HG03108 (cell line): ENCODE data around the gene AEBP2.
"Not testable (repeated sequence)": the region's sequence is repeated elsewhere in the genome, so short reads cannot be mapped to it uniquely, and the experiment has no call there.

ENCODE experiments used
- ATAC-seq: cut with Tn5 transposase; IDR thresholded peaks from one replicate; pipeline ENCODE4 v1.9.1; 2021; ENCODE audit warnings: moderate library complexity; ENCODE audit not compliant: unreplicated experiment

Gene AEBP2

GRCh38 chr12:19451196-19451595, 11.9 kb downstream of the AEBP2 start:
- no peak for ATAC-seq

GRCh38 chr12:19453961-19454360, 14.7 kb downstream of the AEBP2 start:
- ATAC-seq = no peak

GRCh38 chr12:19454837-19455236, 15.5 kb downstream of the AEBP2 start:
- no peak for ATAC-seq

GRCh38 chr12:19456176-19456575, 16.9 kb downstream of the AEBP2 start:
- no peak for ATAC-seq

GRCh38 chr12:19457561-19457960, 18.3 kb downstream of the AEBP2 start:
- ATAC-seq = no peak

GRCh38 chr12:19458733-19459132, 19.4 kb downstream of the AEBP2 start:
- no peak for ATAC-seq

- no peak for ATAC-seq
Measured at GRCh38 chr12:19461999-19462398, 22.7 kb downstream of the AEBP2 start.

- ATAC-seq = no peak
Measured at GRCh38 chr12:19462406-19462805, 23.1 kb downstream of the AEBP2 start.

- no peak for ATAC-seq
Measured at GRCh38 chr12:19464192-19464580, 24.9 kb downstream of the AEBP2 start.

- ATAC-seq = no peak
Measured at GRCh38 chr12:19465711-19466110, 26.4 kb downstream of the AEBP2 start.

GRCh38 chr12:19474147-19474546, 34.9 kb downstream of the AEBP2 start:
- no peak for ATAC-seq

GRCh38 chr12:19475884-19476505, 36.7 kb downstream of the AEBP2 start:
- not testable (repeated sequence) for ATAC-seq

- ATAC-seq = no peak
Measured at GRCh38 chr12:19477071-19477470, 37.8 kb downstream of the AEBP2 start.

GRCh38 chr12:19480459-19480858, 41.2 kb downstream of the AEBP2 start:
- no peak for ATAC-seq

- no peak for ATAC-seq
Measured at GRCh38 chr12:19482036-19482435, 42.7 kb downstream of the AEBP2 start.

- peak; percentile 90 for ATAC-seq
Measured at GRCh38 chr12:19482551-19483109, 43.3 kb downstream of the AEBP2 start.

GRCh38 chr12:19483727-19484126, 44.4 kb downstream of the AEBP2 start:
- ATAC-seq = no peak

- no peak for ATAC-seq
Measured at GRCh38 chr12:19484738-19485137, 45.4 kb downstream of the AEBP2 start.

GRCh38 chr12:19485240-19485639, 45.9 kb downstream of the AEBP2 start:
- no peak for ATAC-seq

- ATAC-seq = no peak
Measured at GRCh38 chr12:19489168-19489567, 49.9 kb downstream of the AEBP2 start.

GRCh38 chr12:19490908-19491307, 51.6 kb downstream of the AEBP2 start:
- no peak for ATAC-seq

- no peak for ATAC-seq
Measured at GRCh38 chr12:19491863-19492262, 52.6 kb downstream of the AEBP2 start.
